Stimulated activated CD4-positive, alpha-beta T cell treated with anti-CD3 and anti-CD28 coated beads, Interleukin-4, amount 100 ng/mL, for 24 hours (primary cell): ENCODE data around the gene STMP1.
"Not testable (repeated sequence)": the region's sequence is repeated elsewhere in the genome, so short reads cannot be mapped to it uniquely, and the experiment has no call there.

Experiments
- DNase-seq: peaks from one replicate; pipeline ENCODE4 v3.0.0-alpha.2; 2020

The STMP1 gene

GRCh38 chr7:135662373-135663114 lies at the start of gene STMP1:
Gene STMP1, plus strand, starts transcription at chr7:135662514.
- DNase-seq: peak; percentile 97

- DNase-seq: no peak
Measured at GRCh38 chr7:135616136-135616535, 46.2 kb upstream of the STMP1 start.

- DNase-seq: no peak
Measured at GRCh38 chr7:135617781-135618180, 44.5 kb upstream of the STMP1 start.

GRCh38 chr7:135618510-135618909 lies 43.8 kb upstream of the STMP1 start:
- DNase-seq: no peak

GRCh38 chr7:135620447-135620846 lies 41.9 kb upstream of the STMP1 start:
- no peak for DNase-seq

GRCh38 chr7:135620980-135621850 lies 41.1 kb upstream of the STMP1 start:
- peak; percentile 29 for DNase-seq

- no peak for DNase-seq
Measured at GRCh38 chr7:135634191-135634878, 28.0 kb upstream of the STMP1 start.

GRCh38 chr7:135639690-135640089 lies 22.6 kb upstream of the STMP1 start:
- DNase-seq: not testable (repeated sequence)

- no peak for DNase-seq
Measured at GRCh38 chr7:135644154-135644553, 18.2 kb upstream of the STMP1 start.

- no peak for DNase-seq
Measured at GRCh38 chr7:135644729-135645128, 17.6 kb upstream of the STMP1 start.

- DNase-seq: no peak
Measured at GRCh38 chr7:135645296-135645904, 16.9 kb upstream of the STMP1 start.

GRCh38 chr7:135647755-135648154 lies 14.6 kb upstream of the STMP1 start:
- DNase-seq: no peak

GRCh38 chr7:135648235-135648634 lies 14.1 kb upstream of the STMP1 start:
- DNase-seq: no peak

- no peak for DNase-seq
Measured at GRCh38 chr7:135650831-135651573, 11.3 kb upstream of the STMP1 start.

GRCh38 chr7:135653340-135654080 lies 8.8 kb upstream of the STMP1 start:
- no peak for DNase-seq

GRCh38 chr7:135658564-135658963 lies 3.8 kb upstream of the STMP1 start:
- DNase-seq: no peak

GRCh38 chr7:135659159-135659846 lies 3.0 kb upstream of the STMP1 start:
- DNase-seq: no peak

- no peak for DNase-seq
Measured at GRCh38 chr7:135661311-135662122, 797 bp upstream of the STMP1 start.

- DNase-seq: no peak
Measured at GRCh38 chr7:135662123-135662372, 266 bp upstream of the STMP1 start.

GRCh38 chr7:135664046-135664589 lies 1.8 kb downstream of the STMP1 start:
- no peak for DNase-seq
